OCI-LY7 (cell line): ENCODE measurements around the gene TMEM59L. TPM values are rescaled to one million over a fixed set of nuclear protein-coding genes. Genes with fewer than 3 reads are reported as not detected.

Source experiments
- BruUV-seq: library from RNA; stranded (reverse); fragments of 400-500 nt; replicated peaks from 2 replicates; lab custom pipeline; 2021; lab: Mats Ljungman, UMichigan
- CTCF ChIA-PET: fragments of 300-600 bp; sonication (Branson Sonifier 250); formaldehyde crosslinking; loops from one replicate; lab custom pipeline; 2022; ENCODE audit warnings: antibody characterized with exemption; ENCODE audit not compliant: unreplicated experiment; lab: Charles Lee
- POLR2A ChIA-PET: fragments of 300-600 bp; sonication (Branson Sonifier 250); formaldehyde crosslinking; loops from one replicate; lab custom pipeline; 2022; ENCODE audit warnings: antibody characterized with exemption; lab: Charles Lee
- DNase-seq: peaks from one replicate; pipeline ENCODE4 v3.0.0-alpha.2; 2015; ENCODE audit warnings: low spot score
- H2AFZ ChIP-seq: fragments of 200-600 bp; sonication (generic), shearing (Covaris generic); 2 replicates; pipeline ENCODE4 v1.6.1; 2014; ENCODE audit warnings: mild to moderate bottlenecking, antibody characterized with exemption, low read length, moderate library complexity
- H3K27ac ChIP-seq: fragments of 200-600 bp; sonication (generic); 2 replicates; pipeline ENCODE4 v1.5.1; 2014; ENCODE audit warnings: mixed run types, low read depth, mild to moderate bottlenecking, moderate library complexity, low read length, inconsistent platforms; ENCODE audit not compliant: poor library complexity, severe bottlenecking
- H3K36me3 ChIP-seq: fragments of 200-600 bp; sonication (generic); 2 replicates; pipeline ENCODE4 v1.6.1; 2014; ENCODE audit warnings: mild to moderate bottlenecking, antibody characterized with exemption, low read length, moderate library complexity, mixed read lengths; ENCODE audit not compliant: insufficient read depth
- H3K4me1 ChIP-seq: fragments of 200-600 bp; sonication (generic); 2 replicates; pipeline ENCODE4 v1.5.1; 2014; ENCODE audit warnings: mild to moderate bottlenecking, low read length; ENCODE audit not compliant: insufficient read depth, poor library complexity, severe bottlenecking
- H3K4me2 ChIP-seq: fragments of 200-600 bp; sonication (generic); 2 replicates; pipeline ENCODE4 v1.6.1; 2014; ENCODE audit warnings: mild to moderate bottlenecking, low read length
- H3K4me3 ChIP-seq: fragments of 200-600 bp; sonication (generic); 2 replicates; pipeline ENCODE4 v1.5.1; 2014; ENCODE audit warnings: mild to moderate bottlenecking, low read depth, low read length; ENCODE audit not compliant: poor library complexity, severe bottlenecking
- H3K79me2 ChIP-seq: fragments of 200-600 bp; sonication (generic); 2 replicates; pipeline ENCODE4 v1.6.1; 2016; ENCODE audit warnings: low read depth, mild to moderate bottlenecking, low read length, moderate library complexity, mixed read lengths; ENCODE audit not compliant: insufficient read depth
- H3K9me2 ChIP-seq: fragments of 200-600 bp; sonication (generic); 2 replicates; pipeline ENCODE4 v1.6.1; 2016; ENCODE audit warnings: mild to moderate bottlenecking, low read length, mixed read lengths; ENCODE audit not compliant: insufficient read depth
- H3K9me3 ChIP-seq: fragments of 200-600 bp; sonication (generic); 2 replicates; pipeline ENCODE4 v1.6.1; 2014; ENCODE audit warnings: mild to moderate bottlenecking, mixed run types, low read length, mixed read lengths
- H4K20me1 ChIP-seq: fragments of 200-600 bp; sonication (generic); 2 replicates; pipeline ENCODE4 v1.6.1; 2014; ENCODE audit warnings: mild to moderate bottlenecking, antibody characterized with exemption, low read length, moderate library complexity, mixed read lengths; ENCODE audit not compliant: insufficient read depth
- EZH2phosphoT487 ChIP-seq: fragments of 200-600 bp; sonication (generic); IDR thresholded peaks from 2 replicates; pipeline ENCODE4 v1.6.1; 2018; ENCODE audit warnings: low read depth, borderline replicate concordance, mild to moderate bottlenecking, mixed run types, antibody characterized with exemption, low read length, moderate library complexity, mixed read lengths
- intact Hi-C: fragments of 100-400 bp; cut with micrococcal nuclease; formaldehyde crosslinking; loops from one replicate; pipeline ENCODE4 v1.10.0; 2022; ENCODE audit not compliant: unreplicated experiment
- total RNA-seq, 2 experiments: library from RNA; depleted of rRNA in 1 of 2; stranded (reverse); fragments of >200 nt in 1 of 2; shearing (Covaris generic) in 1 of 2; gene quantifications; 2 replicates each; pipeline ENCODE4 v1.2.3, GENCODE V29; 2014 to 2022
- TF ChIP-seq, protein P1 (sequence below): fragments of 200-600 bp; sonication (generic); conservative IDR thresholded peaks from 2 replicates; pipeline ENCODE4 v1.5.1; 2014; ENCODE audit warnings: mild to moderate bottlenecking, antibody characterized with exemption, low read length, moderate library complexity, mixed read lengths

The TMEM59L gene
- total RNA-seq, 2 experiments from 2014 or later = 0.84 to 1.0 TPM

DNA sequence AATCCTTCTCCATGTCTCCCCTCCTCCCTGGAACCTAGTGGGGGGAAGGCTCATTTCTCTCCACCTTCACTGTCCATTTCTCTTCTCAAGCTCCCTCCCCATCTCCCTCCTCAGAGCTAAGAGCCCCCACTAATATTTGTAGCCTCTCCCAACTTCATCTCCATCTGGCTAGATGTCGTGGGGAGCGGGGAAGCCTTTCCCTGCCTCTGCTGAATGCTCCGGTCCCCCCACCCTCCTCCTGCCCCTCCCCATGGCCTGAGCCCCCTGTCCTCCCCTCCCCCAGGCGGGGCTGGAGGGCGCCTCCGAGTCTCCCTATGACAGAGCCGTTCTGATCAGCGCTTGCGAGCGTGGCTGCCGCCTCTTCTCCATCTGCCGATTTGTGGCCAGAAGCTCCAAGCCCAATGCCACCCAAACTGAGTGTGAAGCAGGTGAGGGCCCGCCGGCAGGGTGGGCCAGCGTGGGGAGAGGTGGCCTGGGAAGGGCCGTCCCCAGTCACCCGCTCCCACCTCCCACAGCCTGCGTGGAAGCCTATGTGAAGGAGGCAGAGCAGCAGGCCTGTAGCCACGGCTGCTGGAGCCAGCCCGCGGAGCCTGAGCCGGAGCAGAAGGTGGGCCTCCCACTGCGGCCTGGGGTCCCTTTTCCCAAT lies 1.0 kb downstream of the TMEM59L start:
- no peak for DNase-seq

DNA sequence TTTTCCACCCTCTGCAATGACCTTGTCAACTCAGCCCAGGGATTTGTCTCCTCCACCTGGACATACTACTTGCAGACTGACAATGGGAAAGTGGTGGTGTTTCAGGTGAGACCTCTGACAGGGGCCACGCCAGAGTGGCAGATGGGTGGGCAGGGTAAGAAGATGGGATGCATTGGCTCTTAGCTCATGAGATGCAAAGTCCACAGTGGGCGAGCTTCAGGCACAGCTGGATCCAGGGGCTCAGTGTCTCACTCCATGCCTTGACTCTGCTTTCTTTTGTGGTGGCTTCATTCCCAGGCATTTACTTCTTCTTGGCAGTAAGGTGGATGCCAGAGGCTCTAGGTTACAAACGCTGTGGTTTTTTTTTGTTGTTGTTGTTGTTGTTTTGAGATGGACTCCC lies 3.4 kb downstream of the TMEM59L start:
- CTCF ChIA-PET = no interaction called here
- no peak overlapping the region for H3K4me2 ChIP-seq
- H3K4me3 ChIP-seq = no peak overlapping the region
- H4K20me1 ChIP-seq = no peaks in the 10 kb centered on the region
- H2AFZ ChIP-seq = no peak overlapping the region
- POLR2A ChIA-PET = no interaction called here
- TF ChIP-seq, protein P1, sequence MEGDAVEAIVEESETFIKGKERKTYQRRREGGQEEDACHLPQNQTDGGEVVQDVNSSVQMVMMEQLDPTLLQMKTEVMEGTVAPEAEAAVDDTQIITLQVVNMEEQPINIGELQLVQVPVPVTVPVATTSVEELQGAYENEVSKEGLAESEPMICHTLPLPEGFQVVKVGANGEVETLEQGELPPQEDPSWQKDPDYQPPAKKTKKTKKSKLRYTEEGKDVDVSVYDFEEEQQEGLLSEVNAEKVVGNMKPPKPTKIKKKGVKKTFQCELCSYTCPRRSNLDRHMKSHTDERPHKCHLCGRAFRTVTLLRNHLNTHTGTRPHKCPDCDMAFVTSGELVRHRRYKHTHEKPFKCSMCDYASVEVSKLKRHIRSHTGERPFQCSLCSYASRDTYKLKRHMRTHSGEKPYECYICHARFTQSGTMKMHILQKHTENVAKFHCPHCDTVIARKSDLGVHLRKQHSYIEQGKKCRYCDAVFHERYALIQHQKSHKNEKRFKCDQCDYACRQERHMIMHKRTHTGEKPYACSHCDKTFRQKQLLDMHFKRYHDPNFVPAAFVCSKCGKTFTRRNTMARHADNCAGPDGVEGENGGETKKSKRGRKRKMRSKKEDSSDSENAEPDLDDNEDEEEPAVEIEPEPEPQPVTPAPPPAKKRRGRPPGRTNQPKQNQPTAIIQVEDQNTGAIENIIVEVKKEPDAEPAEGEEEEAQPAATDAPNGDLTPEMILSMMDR = no peak
- no peak for TF ChIP-seq EZH2phosphoT487
- H3K36me3 ChIP-seq = no peaks in the 10 kb centered on the region
- no peaks in the 10 kb centered on the region for H3K9me3 ChIP-seq
- intact Hi-C loops = no loop called here
- H3K79me2 ChIP-seq = no peaks in the 10 kb centered on the region
- no peak overlapping the region for H3K27ac ChIP-seq
- no peak for DNase-seq
- peaks cover 18% of the 10 kb centered on the region for H3K4me1 ChIP-seq
- no TSS peak for BruUV-seq
- H3K9me2 ChIP-seq = no peaks in the 10 kb centered on the region

More for the DNA sequence above, 1.0 kb downstream of the TMEM59L start:
- Histone ChIP-seq H3K79me2 (no peaks in the 10 kb centered on the region), H3K4me2 (no peak overlapping the region), H4K20me1 (no peaks in the 10 kb centered on the region), H3K4me3 (no peak overlapping the region), H3K27ac (no peak overlapping the region), H3K9me2 (no peaks in the 10 kb centered on the region), H3K36me3 (no peaks in the 10 kb centered on the region), H3K9me3 (no peaks in the 10 kb centered on the region), H2AFZ (no peak overlapping the region), H3K4me1 (peaks cover 11% of the 10 kb centered on the region)
- ChIA-PET POLR2A (interaction anchor here (0.6 kb wide), 1 partner anchor 19 kb away, joined by 4 read pairs; no protein-coding TSS in a partner anchor), CTCF (no interaction called here)
- intact Hi-C loops = no loop called here
- no TSS peak for BruUV-seq
- TF ChIP-seq, protein P1 = no peak
- TF ChIP-seq EZH2phosphoT487 = no peak

DNA sequence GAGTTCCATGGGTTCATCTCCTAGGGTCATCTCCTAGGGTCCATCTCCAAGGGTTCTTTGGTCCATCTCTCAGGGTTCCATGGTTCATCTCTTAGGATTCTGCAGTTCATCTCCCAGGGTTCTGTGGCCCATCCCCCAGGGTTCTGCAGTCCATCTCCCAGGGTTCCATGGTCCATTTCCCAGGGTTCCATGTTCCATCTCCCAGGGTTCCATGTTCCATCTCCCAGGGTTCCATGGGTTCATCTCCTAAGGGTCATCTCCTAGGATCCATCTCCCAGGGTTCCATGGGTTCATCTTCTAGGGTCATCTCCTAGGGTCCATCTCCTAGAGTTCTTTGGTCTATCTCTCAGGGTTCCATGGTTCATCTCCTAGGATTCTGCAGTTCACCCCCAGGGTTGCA lies 4.9 kb downstream of the TMEM59L start:
- POLR2A ChIA-PET = interaction anchor here (0.6 kb wide), 1 partner anchor 1141 kb away, joined by 6 read pairs; no protein-coding TSS in a partner anchor

More for the DNA sequence above, 4.9 kb downstream of the TMEM59L start:
- Histone ChIP-seq H3K9me3 (no peaks in the 10 kb centered on the region), H4K20me1 (no peaks in the 10 kb centered on the region), H3K79me2 (no peaks in the 10 kb centered on the region), H3K4me3 (no peak overlapping the region), H3K9me2 (no peaks in the 10 kb centered on the region), H3K27ac (no peak overlapping the region), H3K4me1 (peaks cover 29% of the 10 kb centered on the region), H3K36me3 (no peaks in the 10 kb centered on the region), H2AFZ (no peak overlapping the region), H3K4me2 (no peak overlapping the region)
- CTCF ChIA-PET = no interaction called here
- no TSS peak for BruUV-seq
- no peak for DNase-seq
- intact Hi-C loops = no loop called here
- no peak for TF ChIP-seq EZH2phosphoT487
- TF ChIP-seq, protein P1 = no peak
